ENCODE data around the gene FAM234B.
A peak's percentile ranks its signal among the peaks of the same experiment; 100 is the strongest.

FAM234B gene

DNA sequence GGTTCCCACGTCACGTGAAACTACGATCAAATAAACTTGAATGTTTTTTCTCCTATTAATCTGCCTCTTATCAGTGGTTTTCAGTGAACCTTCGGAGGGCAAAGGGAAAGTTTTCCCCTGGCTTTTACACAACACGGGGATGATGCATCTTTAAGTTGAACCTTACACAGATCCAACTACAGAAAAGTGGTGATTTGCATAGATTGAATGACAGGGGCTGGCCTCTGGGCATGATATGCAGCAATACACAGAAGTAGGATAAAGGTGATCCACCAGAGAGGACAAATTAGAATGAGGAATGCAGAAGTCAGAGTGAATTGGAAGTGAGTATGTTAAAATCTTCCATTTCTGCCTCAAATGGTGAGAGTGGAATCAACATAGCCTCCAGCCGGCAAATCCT is 47.7 kb downstream of the FAM234B start:
- no peak for DNase-seq (ENCODE audit: extremely low spot score)
- ChIA-PET CTCF (no interaction called here), POLR2A (no interaction called here)
- no peak for TF ChIP-seq BHLHE40 (IDR thresholded peaks at IDR 0.05; ENCODE audit: borderline replicate concordance)
- TF ChIP-seq TARDBP (IDR thresholded peaks at IDR 0.05) = no peak
- no peak for TF ChIP-seq SUZ12 (IDR thresholded peaks at IDR 0.05)
- TF ChIP-seq, protein P1, sequence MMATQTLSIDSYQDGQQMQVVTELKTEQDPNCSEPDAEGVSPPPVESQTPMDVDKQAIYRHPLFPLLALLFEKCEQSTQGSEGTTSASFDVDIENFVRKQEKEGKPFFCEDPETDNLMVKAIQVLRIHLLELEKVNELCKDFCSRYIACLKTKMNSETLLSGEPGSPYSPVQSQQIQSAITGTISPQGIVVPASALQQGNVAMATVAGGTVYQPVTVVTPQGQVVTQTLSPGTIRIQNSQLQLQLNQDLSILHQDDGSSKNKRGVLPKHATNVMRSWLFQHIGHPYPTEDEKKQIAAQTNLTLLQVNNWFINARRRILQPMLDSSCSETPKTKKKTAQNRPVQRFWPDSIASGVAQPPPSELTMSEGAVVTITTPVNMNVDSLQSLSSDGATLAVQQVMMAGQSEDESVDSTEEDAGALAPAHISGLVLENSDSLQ (IDR thresholded peaks at IDR 0.05) = no peak
- no peak for TF ChIP-seq ARNT (IDR thresholded peaks at IDR 0.05)
- no peak for TF ChIP-seq ELF4 (IDR thresholded peaks at IDR 0.05)
- TF ChIP-seq CTBP1 (IDR thresholded peaks at IDR 0.05; ENCODE audit: borderline replicate concordance) = no peak
- no peak for TF ChIP-seq HDGF (IDR thresholded peaks at IDR 0.05; ENCODE audit: borderline replicate concordance)
- TF ChIP-seq FOXA1 (IDR thresholded peaks at IDR 0.05) = no peak
- TF ChIP-seq L3MBTL2 (conservative IDR thresholded peaks at IDR 0.05) = no peak
- no peak for TF ChIP-seq NFRKB (IDR thresholded peaks at IDR 0.05)
- TF ChIP-seq FOXM1 (IDR thresholded peaks at IDR 0.05; ENCODE audit: borderline replicate concordance) = no peak
- TF ChIP-seq FOXK2 (IDR thresholded peaks at IDR 0.05) = no peak
- TF ChIP-seq ZNF384 (IDR thresholded peaks at IDR 0.05) = no peak
- no peak for TF ChIP-seq SP1 (IDR thresholded peaks at IDR 0.05)
- TF ChIP-seq LEF1 (IDR thresholded peaks at IDR 0.05; ENCODE audit: borderline replicate concordance) = no peak

DNA sequence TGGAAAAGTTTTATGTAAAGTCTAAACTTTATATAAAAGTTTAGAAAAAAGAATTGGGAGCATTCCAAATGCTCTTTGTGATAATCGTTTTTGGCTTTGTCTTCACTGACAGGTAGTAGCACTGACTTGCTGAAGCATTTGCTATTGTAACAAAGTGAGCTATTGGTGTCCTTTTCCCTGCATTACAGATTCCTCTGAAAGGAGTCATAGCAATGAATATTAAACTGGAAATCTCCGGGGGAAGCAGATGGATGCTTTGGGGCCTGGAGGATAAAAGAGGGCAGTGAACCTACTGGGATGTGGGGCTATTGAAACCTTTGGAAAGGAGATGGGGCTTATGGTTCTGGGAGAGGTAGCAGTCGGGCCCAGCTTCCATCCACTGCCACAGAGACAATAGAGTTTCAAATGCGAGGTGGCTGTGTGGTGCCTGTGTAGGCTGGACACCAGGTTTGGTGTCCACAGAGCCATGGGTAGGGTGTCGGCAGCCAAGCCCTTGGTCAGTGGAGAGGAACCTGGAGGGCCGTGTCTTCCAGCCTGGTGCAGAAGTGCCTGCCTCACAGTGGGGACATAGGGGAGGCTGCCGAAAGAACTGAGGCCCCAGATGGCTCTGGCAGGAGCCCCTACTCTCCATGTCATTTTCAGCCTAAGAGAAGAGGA is 49.1 kb downstream of the FAM234B start:
- no peak for TF ChIP-seq CTBP1 (IDR thresholded peaks at IDR 0.05; ENCODE audit: borderline replicate concordance)
- no peak for TF ChIP-seq FOXA1 (IDR thresholded peaks at IDR 0.05)
- TF ChIP-seq, protein P1 (IDR thresholded peaks at IDR 0.05) = no peak
- TF ChIP-seq L3MBTL2 (conservative IDR thresholded peaks at IDR 0.05) = no peak
- TF ChIP-seq TARDBP (IDR thresholded peaks at IDR 0.05) = no peak
- no peak for TF ChIP-seq HDGF (IDR thresholded peaks at IDR 0.05; ENCODE audit: borderline replicate concordance)
- no peak for TF ChIP-seq NFRKB (IDR thresholded peaks at IDR 0.05)
- no peak for TF ChIP-seq SUZ12 (IDR thresholded peaks at IDR 0.05)
- no peak for TF ChIP-seq ARNT (IDR thresholded peaks at IDR 0.05)
- TF ChIP-seq LEF1 (IDR thresholded peaks at IDR 0.05; ENCODE audit: borderline replicate concordance) = no peak
- no peak for TF ChIP-seq FOXM1 (IDR thresholded peaks at IDR 0.05; ENCODE audit: borderline replicate concordance)
- no peak for TF ChIP-seq ELF4 (IDR thresholded peaks at IDR 0.05)
- no peak for TF ChIP-seq ZNF384 (IDR thresholded peaks at IDR 0.05)
- no peak for TF ChIP-seq FOXK2 (IDR thresholded peaks at IDR 0.05)
- no peak for TF ChIP-seq SP1 (IDR thresholded peaks at IDR 0.05)
- ChIA-PET POLR2A (no interaction called here), CTCF (interaction anchor here (0.6 to 2.0 kb wide), 4 partner anchors 14 to 356 kb away, joined by 3 to 8 read pairs (median 4); no protein-coding TSS in a partner anchor)
- DNase-seq (ENCODE audit: extremely low spot score) = peak; percentile 16

DNA sequence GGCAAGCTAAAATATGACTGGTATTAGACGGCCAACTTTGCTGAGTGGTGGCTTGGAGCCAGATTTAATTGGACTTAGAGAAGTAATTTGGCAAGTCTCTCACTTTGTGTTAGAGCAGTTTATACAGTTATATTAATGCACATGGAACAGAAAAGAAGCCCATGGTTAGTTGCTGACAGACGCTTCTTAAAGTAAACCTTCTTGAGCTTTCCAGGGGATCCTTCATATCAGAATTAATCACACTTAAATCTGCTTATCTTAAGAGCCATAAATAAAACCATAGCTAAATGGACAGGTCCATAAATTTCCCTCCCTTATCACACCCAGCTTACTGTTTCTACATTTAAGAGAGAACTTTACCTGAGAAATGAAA is 49.7 kb downstream of the FAM234B start:
- no peak for DNase-seq (ENCODE audit: extremely low spot score)
- TF ChIP-seq SP1 (IDR thresholded peaks at IDR 0.05) (no peak), CTBP1 (IDR thresholded peaks at IDR 0.05; ENCODE audit: borderline replicate concordance) (peak; percentile 24; the same call in 1 of the 2 replicates), LEF1 (IDR thresholded peaks at IDR 0.05; ENCODE audit: borderline replicate concordance) (no peak)
- TF ChIP-seq, protein P1 (IDR thresholded peaks at IDR 0.05) = peak; percentile 68; the same call in 1 of the 2 replicates
- POLR2A ChIA-PET = no interaction called here
- CTCF ChIA-PET = interaction anchor here (0.8 to 2.0 kb wide), 3 partner anchors 114 to 357 kb away, joined by 3 to 8 read pairs (median 4); no protein-coding TSS in a partner anchor

DNA sequence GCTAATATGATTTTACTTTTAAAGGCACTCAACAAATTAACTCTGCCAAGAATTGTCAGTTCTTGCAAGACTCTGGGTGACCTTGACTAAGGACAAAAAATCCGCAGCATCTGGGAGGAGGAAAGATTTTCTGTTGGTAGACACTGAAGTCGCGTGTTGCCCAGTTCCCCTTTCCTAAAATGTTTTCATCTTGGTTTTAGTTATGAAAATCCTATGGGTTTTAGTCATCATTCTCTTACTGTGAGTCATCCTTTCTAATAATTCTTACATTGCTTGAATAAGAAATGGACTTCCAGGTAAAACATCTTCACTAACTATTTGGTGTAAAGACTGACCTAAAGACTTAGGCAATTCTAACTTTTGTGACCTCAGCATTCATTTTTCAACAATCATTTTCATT is 50.2 kb downstream of the FAM234B start:
- ChIA-PET POLR2A (no interaction called here), CTCF (interaction anchor here (1.3 to 2.0 kb wide), 2 partner anchors 114 to 118 kb away, joined by 3 to 8 read pairs; no protein-coding TSS in a partner anchor)
- no peak for TF ChIP-seq CTBP1 (IDR thresholded peaks at IDR 0.05; ENCODE audit: borderline replicate concordance)
- TF ChIP-seq FOXA1 (IDR thresholded peaks at IDR 0.05) = no peak
- no peak for TF ChIP-seq FOXM1 (IDR thresholded peaks at IDR 0.05; ENCODE audit: borderline replicate concordance)
- TF ChIP-seq SP1 (IDR thresholded peaks at IDR 0.05) = no peak
- TF ChIP-seq HDGF (IDR thresholded peaks at IDR 0.05; ENCODE audit: borderline replicate concordance) = no peak
- no peak for TF ChIP-seq L3MBTL2 (conservative IDR thresholded peaks at IDR 0.05)
- DNase-seq (ENCODE audit: extremely low spot score) = no peak

DNA sequence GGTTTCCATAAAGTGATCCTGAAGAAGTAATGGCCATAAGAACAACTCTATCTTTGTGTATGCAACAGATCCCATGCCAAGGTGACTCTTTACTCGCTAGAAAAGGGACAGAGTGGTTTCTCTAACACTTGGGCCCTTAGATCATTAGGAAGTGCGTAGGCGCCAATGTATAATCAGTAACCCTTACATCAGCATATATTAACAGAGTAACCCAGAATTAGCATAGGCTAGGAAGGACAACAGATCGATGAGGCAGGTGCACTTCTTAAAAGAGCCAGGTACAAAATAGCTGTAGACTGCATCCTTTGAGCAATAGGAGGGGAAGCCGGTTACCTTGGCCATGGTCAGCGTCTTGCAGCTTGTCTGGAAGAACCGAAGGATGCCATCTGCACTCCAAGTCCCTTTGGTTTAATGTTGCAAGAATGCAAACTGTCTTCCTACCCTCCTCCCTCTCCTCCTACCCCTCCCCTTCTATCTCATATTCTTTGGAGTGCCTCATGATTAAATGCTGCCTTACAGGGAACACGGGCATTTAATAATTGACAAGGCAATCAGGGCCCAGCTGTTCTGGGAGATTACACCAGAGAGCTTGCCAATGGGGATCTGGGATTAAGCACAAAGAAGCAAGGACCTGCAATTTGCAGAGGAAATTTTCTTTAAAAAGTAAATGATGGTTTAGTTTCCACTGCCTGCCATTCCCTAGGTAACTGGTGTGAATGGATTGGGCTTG is 51.2 kb downstream of the FAM234B start:
- no peak for DNase-seq (ENCODE audit: extremely low spot score)
- ChIA-PET CTCF (interaction anchor here (0.6 to 1.3 kb wide), 3 partner anchors 35 to 113 kb away, joined by 3 read pairs; no protein-coding TSS in a partner anchor), POLR2A (no interaction called here)
- TF ChIP-seq SP1 (IDR thresholded peaks at IDR 0.05) (no peak), FOXM1 (IDR thresholded peaks at IDR 0.05; ENCODE audit: borderline replicate concordance) (no peak), NFRKB (IDR thresholded peaks at IDR 0.05) (no peak), HDGF (IDR thresholded peaks at IDR 0.05; ENCODE audit: borderline replicate concordance) (no peak), L3MBTL2 (conservative IDR thresholded peaks at IDR 0.05) (no peak), ARNT (IDR thresholded peaks at IDR 0.05) (no peak), ZNF384 (IDR thresholded peaks at IDR 0.05) (no peak)

DNA sequence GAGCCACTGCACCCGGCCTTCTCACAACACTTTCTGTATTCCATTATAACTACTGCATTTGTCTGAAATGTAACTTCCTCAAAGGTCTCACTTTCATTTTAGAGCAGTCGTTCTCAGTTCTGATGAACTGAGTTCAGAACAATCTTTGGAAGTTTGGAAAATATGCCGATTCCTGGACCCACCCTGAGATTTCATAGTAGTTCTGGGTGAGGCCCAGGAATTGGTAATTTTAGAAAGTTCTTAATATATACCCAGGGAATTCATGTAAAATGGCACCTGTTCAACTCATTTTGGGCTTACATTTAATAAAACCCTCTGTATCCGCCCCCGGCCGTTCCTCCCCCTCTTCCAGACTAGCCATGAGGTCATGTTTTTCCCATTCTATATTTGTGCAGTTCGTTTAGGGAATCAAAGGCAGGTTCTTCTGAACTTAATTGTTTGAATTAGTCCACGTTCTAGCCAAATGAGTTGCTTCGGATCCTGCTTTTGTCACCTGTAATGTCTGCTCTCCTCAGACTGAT is 53.4 kb downstream of the FAM234B start:
- TF ChIP-seq HDGF (IDR thresholded peaks at IDR 0.05; ENCODE audit: borderline replicate concordance) (no peak), FOXK2 (IDR thresholded peaks at IDR 0.05) (no peak), FOXA1 (IDR thresholded peaks at IDR 0.05) (no peak), NFRKB (IDR thresholded peaks at IDR 0.05) (no peak), ZNF384 (IDR thresholded peaks at IDR 0.05) (no peak), SUZ12 (IDR thresholded peaks at IDR 0.05) (no peak), TARDBP (IDR thresholded peaks at IDR 0.05) (no peak), L3MBTL2 (conservative IDR thresholded peaks at IDR 0.05) (no peak), ELF4 (IDR thresholded peaks at IDR 0.05) (no peak), FOXM1 (IDR thresholded peaks at IDR 0.05; ENCODE audit: borderline replicate concordance) (no peak), CTBP1 (IDR thresholded peaks at IDR 0.05; ENCODE audit: borderline replicate concordance) (no peak), SP1 (IDR thresholded peaks at IDR 0.05) (no peak), LEF1 (IDR thresholded peaks at IDR 0.05; ENCODE audit: borderline replicate concordance) (no peak), ARNT (IDR thresholded peaks at IDR 0.05) (no peak), BHLHE40 (IDR thresholded peaks at IDR 0.05; ENCODE audit: borderline replicate concordance) (no peak)
- TF ChIP-seq, protein P1 (IDR thresholded peaks at IDR 0.05) = no peak
- POLR2A ChIA-PET = no interaction called here
- DNase-seq (ENCODE audit: extremely low spot score) = no peak
- CTCF ChIA-PET = interaction anchor here (0.5 to 3.2 kb wide), 5 partner anchors 76 to 114 kb away, joined by 3 to 31 read pairs (median 4); no protein-coding TSS in a partner anchor

Data from HEK293T (cell line).